ENCODE measurements around the gene DPP6.

Gene DPP6

DNA sequence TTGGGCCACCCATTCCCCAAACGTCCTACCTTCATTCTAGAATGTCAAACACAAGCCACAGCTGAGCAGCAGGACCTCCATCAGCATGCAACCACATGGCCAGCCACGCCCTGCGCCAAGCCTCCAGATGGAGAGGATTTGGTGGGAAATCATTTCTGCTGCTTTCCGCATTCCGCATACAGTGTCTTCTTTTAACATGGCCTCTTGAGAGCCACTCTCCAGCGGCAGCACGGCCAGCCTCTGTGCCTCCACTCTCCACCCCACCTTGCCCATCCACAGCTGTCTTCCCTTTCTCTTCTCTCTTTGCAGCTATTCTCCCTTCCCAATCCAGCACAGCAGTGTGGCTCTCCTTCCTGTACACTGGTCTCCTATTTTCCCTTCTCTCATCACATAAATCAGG, 561.6 kb downstream of the DPP6 start:
- Histone ChIP-seq H3K4ac (ENCODE audit: low read depth, low read length) (no peak overlapping the region), H3K56ac (ENCODE audit: low read length) (no peak overlapping the region), H2BK5ac (ENCODE audit: low read length) (no peak overlapping the region), H3K27me3 (ENCODE audit: insufficient read depth, low read length, poor library complexity) (no peaks in the 10 kb centered on the region), H2BK120ac (ENCODE audit: low read depth, low read length) (no peak overlapping the region), H2AK5ac (ENCODE audit: low read length) (no peak overlapping the region), H3K4me2 (ENCODE audit: low read length) (no peak overlapping the region), H4K5ac (ENCODE audit: low read length) (no peak overlapping the region), H2BK15ac (replicated peaks; ENCODE audit: low read depth) (no peak overlapping the region), H3K4me3 (ENCODE audit: low read length) (no peak overlapping the region), H4K8ac (ENCODE audit: low read depth, low read length) (no peak overlapping the region), H3K18ac (ENCODE audit: low read length) (no peak overlapping the region), H3K9ac (ENCODE audit: low read length) (no peak overlapping the region), H3K79me1 (ENCODE audit: low read length) (no peaks in the 10 kb centered on the region), H3K4me1 (ENCODE audit: control insufficient read depth, low read depth, low read length) (no peaks in the 10 kb centered on the region), H3K36me3 (ENCODE audit: control insufficient read depth, insufficient read depth, low read length) (no peaks in the 10 kb centered on the region), H3K23ac (ENCODE audit: low read length) (no peak overlapping the region), H3K79me2 (ENCODE audit: control insufficient read depth, insufficient read depth, low read length) (no peaks in the 10 kb centered on the region), H3K27ac (ENCODE audit: low read depth, low read length) (no peak overlapping the region)
- WGBS (ENCODE audit: extremely low coverage, insufficient coverage, low lambda C conversion rate), result no CpG with 5 or more reads among the region's 7 CpGs
- no peak for DNase-seq

DNA sequence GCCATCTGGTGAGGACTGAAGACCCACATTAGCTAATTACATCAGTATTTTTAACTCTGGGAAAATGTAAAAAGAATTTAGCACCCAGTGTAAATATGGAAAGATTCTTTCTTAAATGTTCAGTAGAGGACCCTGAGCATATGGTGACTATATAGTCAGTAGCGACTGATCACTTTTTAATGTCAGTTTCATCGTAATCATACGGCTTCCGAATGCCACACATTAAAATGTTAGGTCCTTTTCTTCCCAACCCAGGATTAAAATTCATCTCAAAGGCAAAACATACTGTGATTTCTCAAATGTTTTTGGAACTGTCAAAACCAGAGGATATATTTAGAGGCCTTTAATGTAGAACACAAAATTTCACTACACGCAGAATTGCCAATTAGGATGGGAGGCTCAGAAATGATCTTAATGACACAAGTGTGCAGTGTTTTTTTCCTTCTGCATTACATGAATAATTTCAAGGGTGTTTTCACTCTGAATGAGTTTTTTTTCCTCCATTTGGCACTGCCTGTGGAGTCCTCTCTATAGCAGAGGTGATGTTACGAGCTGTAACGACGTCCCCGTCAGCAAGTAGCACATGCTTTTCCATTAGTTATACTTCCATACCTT, 568.0 kb downstream of the DPP6 start:
- H2BK15ac ChIP-seq (replicated peaks; ENCODE audit: low read depth), result no peak overlapping the region
- DNase-seq, result no peak
- no peaks in the 10 kb centered on the region for H3K79me1 ChIP-seq (ENCODE audit: low read length)
- H4K8ac ChIP-seq (ENCODE audit: low read depth, low read length), result no peak overlapping the region
- H3K18ac ChIP-seq (ENCODE audit: low read length), result no peak overlapping the region
- no peak overlapping the region for H4K5ac ChIP-seq (ENCODE audit: low read length)
- H3K4me2 ChIP-seq (ENCODE audit: low read length), result no peak overlapping the region
- no peak overlapping the region for H2BK120ac ChIP-seq (ENCODE audit: low read depth, low read length)
- no peaks in the 10 kb centered on the region for H3K4me1 ChIP-seq (ENCODE audit: control insufficient read depth, low read depth, low read length)
- no peaks in the 10 kb centered on the region for H3K36me3 ChIP-seq (ENCODE audit: control insufficient read depth, insufficient read depth, low read length)
- no peak overlapping the region for H3K56ac ChIP-seq (ENCODE audit: low read length)
- H2BK5ac ChIP-seq (ENCODE audit: low read length), result no peak overlapping the region
- no peak overlapping the region for H3K27ac ChIP-seq (ENCODE audit: low read depth, low read length)
- H3K27me3 ChIP-seq (ENCODE audit: insufficient read depth, low read length, poor library complexity), result no peaks in the 10 kb centered on the region
- H3K23ac ChIP-seq (ENCODE audit: low read length), result no peak overlapping the region
- no peaks in the 10 kb centered on the region for H3K79me2 ChIP-seq (ENCODE audit: control insufficient read depth, insufficient read depth, low read length)
- H3K4me3 ChIP-seq (ENCODE audit: low read length), result no peak overlapping the region
- no peak overlapping the region for H3K4ac ChIP-seq (ENCODE audit: low read depth, low read length)
- no peak overlapping the region for H2AK5ac ChIP-seq (ENCODE audit: low read length)
- no CpG with 5 or more reads among the region's 9 CpGs for WGBS (ENCODE audit: extremely low coverage, insufficient coverage, low lambda C conversion rate)
- no peak overlapping the region for H3K9ac ChIP-seq (ENCODE audit: low read length)

DNA sequence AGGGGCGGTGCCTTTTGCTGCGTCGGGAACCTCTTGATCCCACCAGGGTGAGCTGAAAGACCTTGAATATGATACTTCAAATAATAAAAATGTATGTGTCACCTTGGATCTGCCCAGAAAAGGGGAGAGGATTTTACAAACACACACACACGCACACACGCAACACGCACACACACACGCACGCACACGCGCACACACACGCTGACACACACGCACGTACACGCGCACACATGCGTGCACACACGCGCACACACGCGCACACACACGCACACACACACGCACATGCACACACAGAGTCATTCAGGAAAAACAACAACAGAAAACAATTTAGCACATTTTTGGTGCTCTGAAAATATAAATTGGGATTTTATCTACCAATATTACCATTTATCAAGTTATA, 571.2 kb downstream of the DPP6 start:
- H3K79me2 ChIP-seq (ENCODE audit: control insufficient read depth, insufficient read depth, low read length), result no peaks in the 10 kb centered on the region
- no peaks in the 10 kb centered on the region for H3K4me1 ChIP-seq (ENCODE audit: control insufficient read depth, low read depth, low read length)
- H3K27ac ChIP-seq (ENCODE audit: low read depth, low read length), result no peak overlapping the region
- no peak overlapping the region for H2BK5ac ChIP-seq (ENCODE audit: low read length)
- no peak overlapping the region for H2BK15ac ChIP-seq (replicated peaks; ENCODE audit: low read depth)
- H3K23ac ChIP-seq (ENCODE audit: low read length), result no peak overlapping the region
- H3K4ac ChIP-seq (ENCODE audit: low read depth, low read length), result no peak overlapping the region
- H3K56ac ChIP-seq (ENCODE audit: low read length), result no peak overlapping the region
- H4K5ac ChIP-seq (ENCODE audit: low read length), result no peak overlapping the region
- H3K36me3 ChIP-seq (ENCODE audit: control insufficient read depth, insufficient read depth, low read length), result no peaks in the 10 kb centered on the region
- no CpG with 5 or more reads among the region's 22 CpGs for WGBS (ENCODE audit: extremely low coverage, insufficient coverage, low lambda C conversion rate)
- no peak overlapping the region for H3K4me2 ChIP-seq (ENCODE audit: low read length)
- no peak overlapping the region for H3K4me3 ChIP-seq (ENCODE audit: low read length)
- H2AK5ac ChIP-seq (ENCODE audit: low read length), result no peak overlapping the region
- no peaks in the 10 kb centered on the region for H3K27me3 ChIP-seq (ENCODE audit: insufficient read depth, low read length, poor library complexity)
- H3K9ac ChIP-seq (ENCODE audit: low read length), result no peak overlapping the region
- no peak overlapping the region for H2BK120ac ChIP-seq (ENCODE audit: low read depth, low read length)
- H3K79me1 ChIP-seq (ENCODE audit: low read length), result no peaks in the 10 kb centered on the region
- no peak for DNase-seq
- H3K18ac ChIP-seq (ENCODE audit: low read length), result no peak overlapping the region
- no peak overlapping the region for H4K8ac ChIP-seq (ENCODE audit: low read depth, low read length)

DNA sequence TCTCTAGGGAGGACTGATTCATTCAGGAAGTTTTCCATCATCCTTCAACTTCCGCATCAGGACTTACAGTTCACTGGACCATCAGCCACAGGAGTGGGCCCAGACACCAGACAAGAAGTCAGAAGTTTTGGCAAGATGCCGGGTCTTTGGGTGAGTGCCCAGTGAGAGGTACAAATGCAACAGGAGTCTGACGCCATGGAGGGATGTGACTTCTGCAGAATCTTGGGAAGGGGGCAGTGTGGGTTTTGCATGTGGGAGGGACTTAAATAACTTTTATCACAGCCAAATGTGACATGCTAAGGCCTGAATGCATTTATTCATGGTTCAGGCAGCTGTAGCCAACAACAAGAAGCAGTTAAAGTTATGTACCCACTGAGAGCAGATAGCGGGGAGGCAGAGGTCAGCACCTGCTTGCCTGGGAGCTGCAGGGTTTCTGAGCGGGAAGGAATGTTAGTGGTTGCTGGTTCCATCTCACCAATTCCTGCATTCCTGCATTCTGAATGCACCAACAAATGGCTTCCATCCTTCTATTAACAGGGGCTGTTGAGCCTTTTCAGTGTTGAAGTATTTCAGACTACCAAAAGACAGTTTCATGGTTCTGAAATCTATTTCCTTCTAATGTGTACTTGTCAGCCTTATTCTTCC, 575.6 kb downstream of the DPP6 start:
- H3K79me1 ChIP-seq (ENCODE audit: low read length), result no peaks in the 10 kb centered on the region
- H3K36me3 ChIP-seq (ENCODE audit: control insufficient read depth, insufficient read depth, low read length), result no peaks in the 10 kb centered on the region
- H3K27ac ChIP-seq (ENCODE audit: low read depth, low read length), result no peak overlapping the region
- H3K56ac ChIP-seq (ENCODE audit: low read length), result no peak overlapping the region
- no peak overlapping the region for H3K18ac ChIP-seq (ENCODE audit: low read length)
- no peak overlapping the region for H3K23ac ChIP-seq (ENCODE audit: low read length)
- peak; percentile 13 for DNase-seq
- no peaks in the 10 kb centered on the region for H3K27me3 ChIP-seq (ENCODE audit: insufficient read depth, low read length, poor library complexity)
- no peak overlapping the region for H3K4ac ChIP-seq (ENCODE audit: low read depth, low read length)
- H2BK15ac ChIP-seq (replicated peaks; ENCODE audit: low read depth), result no peak overlapping the region
- WGBS (ENCODE audit: extremely low coverage, insufficient coverage, low lambda C conversion rate), result no CpG with 5 or more reads among the region's 5 CpGs
- no peak overlapping the region for H3K4me2 ChIP-seq (ENCODE audit: low read length)
- H2AK5ac ChIP-seq (ENCODE audit: low read length), result no peak overlapping the region
- H3K4me3 ChIP-seq (ENCODE audit: low read length), result no peak overlapping the region
- H3K4me1 ChIP-seq (ENCODE audit: control insufficient read depth, low read depth, low read length), result no peaks in the 10 kb centered on the region
- no peak overlapping the region for H2BK120ac ChIP-seq (ENCODE audit: low read depth, low read length)
- no peak overlapping the region for H4K5ac ChIP-seq (ENCODE audit: low read length)
- H3K79me2 ChIP-seq (ENCODE audit: control insufficient read depth, insufficient read depth, low read length), result no peaks in the 10 kb centered on the region
- H3K9ac ChIP-seq (ENCODE audit: low read length), result no peak overlapping the region
- H2BK5ac ChIP-seq (ENCODE audit: low read length), result no peak overlapping the region
- H4K8ac ChIP-seq (ENCODE audit: low read depth, low read length), result no peak overlapping the region

DNA sequence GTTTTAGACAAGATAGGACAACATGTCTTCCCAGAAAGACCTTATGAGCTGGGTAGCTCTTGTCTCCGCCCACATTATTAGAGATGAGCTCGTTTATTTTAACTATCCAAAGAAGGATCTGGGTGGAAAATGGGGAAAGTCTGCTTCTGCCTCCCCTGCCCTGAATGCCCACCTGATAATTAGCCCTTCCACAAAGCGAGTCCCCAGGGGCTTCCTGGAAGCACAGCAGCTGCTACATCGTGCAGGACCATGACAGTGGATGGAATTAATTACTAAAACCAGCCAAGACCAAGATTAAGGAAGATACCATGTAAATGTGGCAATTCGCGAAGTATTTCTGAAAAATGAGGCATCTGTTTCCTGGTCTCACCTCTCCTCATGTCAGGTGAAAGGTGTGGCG, 576.4 kb downstream of the DPP6 start:
- no peak overlapping the region for H2BK120ac ChIP-seq (ENCODE audit: low read depth, low read length)
- H3K56ac ChIP-seq (ENCODE audit: low read length), result no peak overlapping the region
- no peak overlapping the region for H2AK5ac ChIP-seq (ENCODE audit: low read length)
- H3K4me3 ChIP-seq (ENCODE audit: low read length), result no peak overlapping the region
- no peak overlapping the region for H3K4me2 ChIP-seq (ENCODE audit: low read length)
- H3K27me3 ChIP-seq (ENCODE audit: insufficient read depth, low read length, poor library complexity), result no peaks in the 10 kb centered on the region
- no peaks in the 10 kb centered on the region for H3K4me1 ChIP-seq (ENCODE audit: control insufficient read depth, low read depth, low read length)
- no CpG with 5 or more reads among the region's 7 CpGs for WGBS (ENCODE audit: extremely low coverage, insufficient coverage, low lambda C conversion rate)
- H3K18ac ChIP-seq (ENCODE audit: low read length), result no peak overlapping the region
- H2BK15ac ChIP-seq (replicated peaks; ENCODE audit: low read depth), result no peak overlapping the region
- no peak overlapping the region for H3K23ac ChIP-seq (ENCODE audit: low read length)
- no peaks in the 10 kb centered on the region for H3K79me1 ChIP-seq (ENCODE audit: low read length)
- no peak overlapping the region for H4K8ac ChIP-seq (ENCODE audit: low read depth, low read length)
- no peaks in the 10 kb centered on the region for H3K36me3 ChIP-seq (ENCODE audit: control insufficient read depth, insufficient read depth, low read length)
- H3K9ac ChIP-seq (ENCODE audit: low read length), result no peak overlapping the region
- no peak overlapping the region for H2BK5ac ChIP-seq (ENCODE audit: low read length)
- H3K79me2 ChIP-seq (ENCODE audit: control insufficient read depth, insufficient read depth, low read length), result no peaks in the 10 kb centered on the region
- H3K4ac ChIP-seq (ENCODE audit: low read depth, low read length), result no peak overlapping the region
- no peak overlapping the region for H3K27ac ChIP-seq (ENCODE audit: low read depth, low read length)
- no peak for DNase-seq
- H4K5ac ChIP-seq (ENCODE audit: low read length), result no peak overlapping the region

- Histone ChIP-seq H2BK5ac (ENCODE audit: low read length) (no peak overlapping the region), H3K56ac (ENCODE audit: low read length) (no peak overlapping the region), H3K18ac (ENCODE audit: low read length) (no peak overlapping the region), H3K9ac (ENCODE audit: low read length) (no peak overlapping the region), H3K79me2 (ENCODE audit: control insufficient read depth, insufficient read depth, low read length) (no peaks in the 10 kb centered on the region), H2BK15ac (replicated peaks; ENCODE audit: low read depth) (no peak overlapping the region), H3K4me1 (ENCODE audit: control insufficient read depth, low read depth, low read length) (no peaks in the 10 kb centered on the region), H4K5ac (ENCODE audit: low read length) (no peak overlapping the region), H3K36me3 (ENCODE audit: control insufficient read depth, insufficient read depth, low read length) (no peaks in the 10 kb centered on the region), H4K8ac (ENCODE audit: low read depth, low read length) (no peak overlapping the region), H3K27me3 (ENCODE audit: insufficient read depth, low read length, poor library complexity) (no peaks in the 10 kb centered on the region), H3K4me3 (ENCODE audit: low read length) (no peak overlapping the region), H3K27ac (ENCODE audit: low read depth, low read length) (no peak overlapping the region), H3K23ac (ENCODE audit: low read length) (no peak overlapping the region), H2BK120ac (ENCODE audit: low read depth, low read length) (no peak overlapping the region), H2AK5ac (ENCODE audit: low read length) (no peak overlapping the region), H3K4me2 (ENCODE audit: low read length) (no peak overlapping the region), H3K79me1 (ENCODE audit: low read length) (no peaks in the 10 kb centered on the region), H3K4ac (ENCODE audit: low read depth, low read length) (no peak overlapping the region)
- DNase-seq, result no peak
- WGBS (ENCODE audit: extremely low coverage, insufficient coverage, low lambda C conversion rate), result no CpG with 5 or more reads among the region's 4 CpGs
Observed at GRCh38 chr7:154631162-154631561, 579.0 kb downstream of the DPP6 start.
